Hepatocyte (in vitro differentiated cells): ENCODE measurements around the gene SEH1L. TPM values are rescaled to one million over a fixed set of nuclear protein-coding genes. Genes with fewer than 3 reads are reported as not detected.
A peak's percentile ranks its signal among the peaks of the same experiment; 100 is the strongest.
"Not testable (repeated sequence)": the region's sequence is repeated elsewhere in the genome, so short reads cannot be mapped to it uniquely, and the experiment has no call there.

ENCODE experiments used
- DNase-seq: peaks from one replicate; pipeline ENCODE4 v3.0.0-alpha.2; 2016; ENCODE audit warnings: low spot score
- H2AFZ ChIP-seq: fragments of 200-600 bp; sonication (generic); 2 replicates; pipeline ENCODE4 v1.6.0; 2016; ENCODE audit warnings: antibody characterized with exemption, mild to moderate bottlenecking
- H3K27ac ChIP-seq: fragments of 200-600 bp; sonication (generic); 2 replicates; pipeline ENCODE4 v1.5.1; 2016; ENCODE audit warnings: mild to moderate bottlenecking
- H3K27me3 ChIP-seq: fragments of 200-600 bp; sonication (generic); 2 replicates; pipeline ENCODE4 v1.6.1; 2016
- H3K36me3 ChIP-seq: fragments of 200-600 bp; sonication (generic); replicated peaks from 2 replicates; pipeline ENCODE4 v1.5.1; 2016; ENCODE audit warnings: low read depth; ENCODE audit not compliant: insufficient read depth
- H3K4me1 ChIP-seq: fragments of 200-600 bp; sonication (generic); 2 replicates; pipeline ENCODE4 v1.5.1; 2016; ENCODE audit warnings: mild to moderate bottlenecking, moderate library complexity; ENCODE audit not compliant: insufficient read depth
- H3K4me2 ChIP-seq: fragments of 200-600 bp; sonication (generic); 2 replicates; pipeline ENCODE4 v1.6.0; 2016
- H3K4me3 ChIP-seq: fragments of 200-600 bp; sonication (generic); 2 replicates; pipeline ENCODE4 v1.5.1; 2016; ENCODE audit warnings: mild to moderate bottlenecking
- H3K79me2 ChIP-seq: fragments of 200-600 bp; sonication (generic); 2 replicates; pipeline ENCODE4 v1.6.0; 2017; ENCODE audit warnings: mild to moderate bottlenecking
- H3K9me2 ChIP-seq: fragments of 200-600 bp; sonication (generic); replicated peaks from 2 replicates; pipeline ENCODE4 v1.6.0; 2017; ENCODE audit warnings: mild to moderate bottlenecking; ENCODE audit not compliant: insufficient read depth
- H3K9me3 ChIP-seq: fragments of 200-600 bp; sonication (generic); 2 replicates; pipeline ENCODE4 v1.5.1; 2016; ENCODE audit warnings: low read depth, mild to moderate bottlenecking
- H4K20me1 ChIP-seq: fragments of 200-600 bp; sonication (generic); 2 replicates; pipeline ENCODE4 v1.6.0; 2016; ENCODE audit warnings: mild to moderate bottlenecking; ENCODE audit not compliant: insufficient read depth, poor library complexity, severe bottlenecking
- CTCF ChIP-seq: fragments of 200-600 bp; sonication (generic); IDR thresholded peaks from 2 replicates; pipeline ENCODE4 v1.5.1; 2016; ENCODE audit warnings: antibody characterized with exemption, mild to moderate bottlenecking; ENCODE audit not compliant: poor library complexity
- EZH2 ChIP-seq: fragments of 200-600 bp; sonication (generic); IDR thresholded peaks from 2 replicates; pipeline ENCODE4 v1.6.1; 2016; ENCODE audit warnings: antibody characterized with exemption, mild to moderate bottlenecking, borderline replicate concordance
- EZH2phosphoT487 ChIP-seq: fragments of 200-600 bp; sonication (generic); IDR thresholded peaks from one replicate; pipeline ENCODE4 v1.6.1; 2018; ENCODE audit warnings: antibody characterized with exemption, mild to moderate bottlenecking, low read depth, moderate library complexity; ENCODE audit not compliant: unreplicated experiment, severe bottlenecking
- WGBS: methylation state at CpG from one replicate; pipeline ENCODE4 v1.1.6; 2016; ENCODE audit warnings: low lambda C conversion rate; ENCODE audit errors: missing lambda C conversion rate; 5-methylcytosine and 5-hydroxymethylcytosine counted together
- polyA plus RNA-seq: library from polyadenylated mRNA; unstranded; fragments of >200 nt; fragmentation: Nextera tagmentation; extraction: Ambion mirVana; gene quantifications from 2 replicates; pipeline ENCODE4 v1.2.1, GENCODE V29; 2016
- total RNA-seq: library from RNA; depleted of rRNA; stranded (reverse); fragments of >200 nt; gene quantifications from 2 replicates; pipeline ENCODE4 v1.2.3, GENCODE V29; 2014

Gene SEH1L
- total RNA-seq (25.8 and 27.7 TPM in 2 replicates), polyA plus RNA-seq (19.1 and 24.0 TPM in 2 replicates)

- Histone ChIP-seq H3K4me1 (peaks cover 5% of the 10 kb centered on the region), H3K36me3 (no peaks in the 10 kb centered on the region), H3K27ac (peak within 1 kb of the TSS; percentile 98), H3K79me2 (peaks cover 44% of the 10 kb centered on the region), H4K20me1 (no peaks in the 10 kb centered on the region), H3K4me3 (peak within 1 kb of the TSS; percentile 88), H3K9me2 (no peaks in the 10 kb centered on the region), H3K4me2 (peak within 1 kb of the TSS; percentile 86), H3K9me3 (no peaks in the 10 kb centered on the region), H3K27me3 (no peaks in the 10 kb centered on the region), H2AFZ (peak within 1 kb of the TSS; percentile 84)
- DNase-seq, result peak; percentile 100
- TF ChIP-seq EZH2 (no peak), EZH2phosphoT487 (no peak), CTCF (no peak)
- under 1% methylated on average over 36 of the region's 58 CpGs for whole genome bisulfite sequencing
Observed at GRCh38 chr18:12947285-12948049, at the start of gene SEH1L. Gene SEH1L, plus strand, starts transcription at chr18:12948011. Its CDS starts 111 bp downstream, at chr18:12948122.

GRCh38 chr18:12901208-12901607, 46.6 kb upstream of the SEH1L start:
- not testable (repeated sequence) for H3K4me3 ChIP-seq, H3K9me3 ChIP-seq, H2AFZ ChIP-seq, H3K9me2 ChIP-seq, H3K27me3 ChIP-seq, H3K36me3 ChIP-seq, DNase-seq, H3K4me2 ChIP-seq, H4K20me1 ChIP-seq, H3K79me2 ChIP-seq, H3K27ac ChIP-seq, H3K4me1 ChIP-seq
- WGBS, result 96% methylated on average over 12 of the region's 12 CpGs

GRCh38 chr18:12904012-12904516, 43.7 kb upstream of the SEH1L start:
- Histone ChIP-seq H3K27me3 (no peaks in the 10 kb centered on the region), H3K4me1 (no peaks in the 10 kb centered on the region), H3K4me3 (no peak overlapping the region), H3K9me3 (no peaks in the 10 kb centered on the region), H3K27ac (no peak overlapping the region), H3K9me2 (no peaks in the 10 kb centered on the region), H4K20me1 (no peaks in the 10 kb centered on the region), H3K4me2 (no peak overlapping the region), H3K79me2 (no peaks in the 10 kb centered on the region), H2AFZ (no peak overlapping the region), H3K36me3 (no peaks in the 10 kb centered on the region)
- 76% methylated on average over 8 of the region's 8 CpGs for WGBS
- DNase-seq, result no peak
- TF ChIP-seq EZH2 (no peak), CTCF (no peak), EZH2phosphoT487 (no peak)

- Histone ChIP-seq H3K79me2 (no peaks in the 10 kb centered on the region), H3K27ac (no peak overlapping the region), H2AFZ (no peak overlapping the region), H3K4me3 (no peak overlapping the region), H3K9me2 (no peaks in the 10 kb centered on the region), H3K27me3 (no peaks in the 10 kb centered on the region), H3K4me1 (no peaks in the 10 kb centered on the region), H4K20me1 (no peaks in the 10 kb centered on the region), H3K36me3 (no peaks in the 10 kb centered on the region), H3K4me2 (no peak overlapping the region), H3K9me3 (no peaks in the 10 kb centered on the region)
- DNase-seq, result no peak
- 86% methylated on average over 4 of the region's 4 CpGs for WGBS
- no peak for TF ChIP-seq EZH2
- no peak for TF ChIP-seq EZH2phosphoT487
Observed at GRCh38 chr18:12906119-12906518, 41.7 kb upstream of the SEH1L start.
